IMR-90 (cell line): ENCODE results near the gene SORL1. TPM values are rescaled to one million over a fixed set of nuclear protein-coding genes. Genes with fewer than 3 reads are reported as not detected.

ENCODE experiments used
- ATAC-seq: fragments of 200-7000 bp; cut with Tn5 transposase; 2 replicates; pipeline ENCODE4 v1.9.1; 2020; ENCODE audit warnings: low read depth, mild to moderate bottlenecking, moderate library complexity
- BruUV-seq: library from RNA; stranded (reverse); fragments of 400-500 nt; replicated peaks from 2 replicates; lab custom pipeline; 2021; lab: Mats Ljungman, UMichigan
- CTCF ChIA-PET: fragments of 300-600 bp; formaldehyde crosslinking; extraction: SDS; loops from one replicate; lab custom pipeline; 2021; ENCODE audit warnings: antibody characterized with exemption; lab: Yijun Ruan, JAX
- POLR2A ChIA-PET: fragments of 300-600 bp; sonication (Branson Sonifier 250); formaldehyde crosslinking; loops from one replicate; lab custom pipeline; 2022; ENCODE audit warnings: antibody characterized with exemption; ENCODE audit not compliant: unreplicated experiment; lab: Charles Lee
- DNase-seq: peaks from one replicate; pipeline ENCODE4 v3.0.0; 2013
- H2AFZ ChIP-seq: replicated peaks from 2 replicates; pipeline ENCODE3; 2013; ENCODE audit warnings: low read length, mild to moderate bottlenecking; ENCODE audit not compliant: poor library complexity
- H2AK5ac ChIP-seq: 2 replicates; pipeline ENCODE4 v1.6.1; 2013; ENCODE audit warnings: low read depth, low read length, inconsistent platforms
- H2AK9ac ChIP-seq: replicated peaks from 2 replicates; pipeline ENCODE3; 2013; ENCODE audit warnings: mild to moderate bottlenecking, low read depth, low read length, moderate library complexity; ENCODE audit not compliant: poor library complexity
- H2BK120ac ChIP-seq: 2 replicates; pipeline ENCODE4 v1.6.1; 2013; ENCODE audit warnings: low read depth, low read length, inconsistent platforms
- H2BK15ac ChIP-seq: 3 replicates; pipeline ENCODE4 v1.6.1; 2013; ENCODE audit warnings: low read depth, low read length, inconsistent platforms
- H2BK20ac ChIP-seq: 2 replicates; pipeline ENCODE4 v1.6.1; 2013; ENCODE audit warnings: low read depth, mild to moderate bottlenecking, inconsistent platforms, low read length, moderate library complexity
- H2BK5ac ChIP-seq: 2 replicates; pipeline ENCODE4 v1.6.1; 2013; ENCODE audit warnings: mild to moderate bottlenecking, low read depth, low read length, inconsistent platforms; ENCODE audit not compliant: poor library complexity, severe bottlenecking
- H3K14ac ChIP-seq: replicated peaks from 2 replicates; pipeline ENCODE4 v1.6.1; 2013; ENCODE audit warnings: low read depth, low read length, inconsistent platforms
- H3K18ac ChIP-seq: 2 replicates; pipeline ENCODE4 v1.6.1; 2013; ENCODE audit warnings: low read depth, low read length, control low read depth
- H3K23ac ChIP-seq: 2 replicates; pipeline ENCODE4 v1.6.1; 2013; ENCODE audit warnings: low read depth, low read length, inconsistent platforms
- H3K27ac ChIP-seq: 2 replicates; pipeline ENCODE4 v1.5.1; 2013; ENCODE audit warnings: mild to moderate bottlenecking, control low read depth, low read length; ENCODE audit not compliant: insufficient read depth
- H3K27me3 ChIP-seq: 2 replicates; pipeline ENCODE4 v1.6.1; 2013; ENCODE audit warnings: low read length; ENCODE audit not compliant: control insufficient read depth, insufficient read depth
- H3K36me3 ChIP-seq: 2 replicates; pipeline ENCODE4 v1.6.1; 2013; ENCODE audit warnings: low read length, mixed read lengths; ENCODE audit not compliant: control insufficient read depth, insufficient read depth
- H3K4ac ChIP-seq: 2 replicates; pipeline ENCODE4 v1.6.1; 2013; ENCODE audit warnings: low read depth, low read length, inconsistent platforms
- H3K4me1 ChIP-seq: 2 replicates; pipeline ENCODE4 v1.6.1; 2013; ENCODE audit warnings: low read length, mixed read lengths; ENCODE audit not compliant: control insufficient read depth, insufficient read depth
- H3K4me2 ChIP-seq: 2 replicates; pipeline ENCODE4 v1.6.1; 2013; ENCODE audit warnings: low read depth, mild to moderate bottlenecking, control low read depth, low read length, moderate library complexity
- H3K4me3 ChIP-seq: 2 replicates; pipeline ENCODE4 v1.5.1; 2013; ENCODE audit warnings: low read depth, mild to moderate bottlenecking, control low read depth, low read length, moderate library complexity; ENCODE audit not compliant: insufficient read depth
- H3K56ac ChIP-seq: 2 replicates; pipeline ENCODE4 v1.6.1; 2013; ENCODE audit warnings: low read length, inconsistent platforms; ENCODE audit not compliant: insufficient read depth; ENCODE audit errors: extremely low read depth
- H3K79me1 ChIP-seq, 2 experiments: 2 replicates each; pipeline ENCODE4 v1.6.1; 2013; ENCODE audit warnings: low read length in 2 of 2, inconsistent platforms in 1 of 2, low read depth in 1 of 2
- H3K9ac ChIP-seq: 2 replicates; pipeline ENCODE4 v1.6.1; 2013; ENCODE audit warnings: low read depth, low read length, control low read depth
- H3K9me1 ChIP-seq: 2 replicates; pipeline ENCODE4 v1.6.1; 2013; ENCODE audit warnings: low read length, inconsistent platforms; ENCODE audit not compliant: insufficient read depth
- H3K9me3 ChIP-seq: 2 replicates; pipeline ENCODE4 v1.6.1; 2013; ENCODE audit warnings: low read length; ENCODE audit not compliant: control insufficient read depth, insufficient read depth
- H4K20me1 ChIP-seq: 2 replicates; pipeline ENCODE4 v1.6.1; 2013; ENCODE audit warnings: low read length, inconsistent platforms; ENCODE audit not compliant: insufficient read depth
- H4K5ac ChIP-seq: 2 replicates; pipeline ENCODE4 v1.6.1; 2013; ENCODE audit warnings: mild to moderate bottlenecking, low read depth, low read length, control low read depth
- H4K8ac ChIP-seq, 2 experiments: 2 replicates each; pipeline ENCODE4 v1.6.1; 2013; ENCODE audit warnings: low read depth in 2 of 2, low read length in 2 of 2, control low read depth in 1 of 2, inconsistent platforms in 1 of 2
- H4K91ac ChIP-seq: 2 replicates; pipeline ENCODE4 v1.6.1; 2013; ENCODE audit warnings: low read depth, low read length, inconsistent platforms; ENCODE audit not compliant: insufficient read depth
- FOS ChIP-seq: fragments of 150-350 bp; IDR thresholded peaks from 2 replicates; pipeline ENCODE4 v1.6.1; 2016; ENCODE audit warnings: low read depth, low read length
- MAFK ChIP-seq: IDR thresholded peaks from 2 replicates; pipeline ENCODE4 v1.6.1; 2012; ENCODE audit warnings: low read depth, low read length, improper control_type of control experiment
- WGBS, 2 experiments: methylation state at CpG; one replicate each; pipeline versions ENCODE4 v1.1.5 to v1.1.7; 2013; ENCODE audit warnings: missing lambda C conversion rate in 2 of 2; ENCODE audit not compliant: insufficient read length in 1 of 2; ENCODE audit errors: extremely low coverage in 2 of 2; 5-methylcytosine and 5-hydroxymethylcytosine counted together
- dilution Hi-C: fragments of 300-500 bp; cut with HindIII; formaldehyde crosslinking; loops from one replicate; pipeline ENCODE4 v1.14.3; 2018; ENCODE audit warnings: low sequenced_read_pairs; ENCODE audit not compliant: unreplicated experiment
- in situ Hi-C: fragments of 300-500 bp; cut with MboI; formaldehyde crosslinking; loops from 3 replicates; pipeline ENCODE4 v1.14.3; 2019; ENCODE audit warnings: low sequenced_read_pairs, inconsistent platforms, mixed read lengths
- intact Hi-C: fragments of 100-400 bp; cut with micrococcal nuclease; formaldehyde crosslinking; loops from 2 replicates; pipeline ENCODE4 v1.10.0; 2022
- polyA plus RNA-seq, 3 experiments: library from polyadenylated mRNA; depleted of rRNA; stranded (reverse); fragments of >200 nt; gene quantifications; 2 replicates each; pipeline ENCODE4 v1.2.3, GENCODE V29; 2012; ENCODE audit warnings: low replicate concordance in 1 of 3
- total RNA-seq: library from RNA; depleted of rRNA; stranded (reverse); fragments of >200 nt; gene quantifications from 2 replicates; pipeline ENCODE4 v1.2.3, GENCODE V29; 2012

The SORL1 gene
- total and polyA plus RNA-seq, 2 of the 4 experiments (the other 2 are of a cell fraction), result 1.0 to 2.0 TPM

DNA sequence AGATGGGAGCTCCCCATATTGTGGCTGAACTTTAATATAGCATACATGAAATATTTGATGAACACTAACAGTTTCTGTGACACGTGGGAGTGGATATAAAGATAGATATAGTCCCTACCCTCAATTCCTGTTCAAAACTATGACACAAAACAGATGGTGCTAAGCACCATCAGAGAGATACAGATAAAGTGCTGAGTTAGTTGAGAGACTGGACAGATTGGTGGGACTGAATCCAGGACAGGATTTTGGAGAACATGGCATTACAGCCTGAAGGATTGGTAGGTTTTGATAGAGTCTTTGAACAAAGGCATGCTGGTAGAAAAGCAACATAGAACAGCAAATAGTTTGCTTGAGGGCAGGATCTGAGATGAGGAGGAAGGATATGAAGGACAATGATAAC lies 215.7 kb downstream of the SORL1 start:
- no peak overlapping the region for H3K14ac ChIP-seq
- DNase-seq, result no peak
- WGBS, 2 experiments, result no CpG with 5 or more reads among the region's 1 CpG
- 0 out of 2 replicates have a peak, but pooled peaks cover 3% of the 10 kb centered on the region for H3K9me1 ChIP-seq
- no peak overlapping the region for H2BK20ac ChIP-seq
- peaks cover 2% of the 10 kb centered on the region; the same call in 1 of the 2 replicates for H3K4me1 ChIP-seq
- H2AFZ ChIP-seq, result no peak overlapping the region
- H3K23ac ChIP-seq, result no peak overlapping the region
- no peak overlapping the region for H2BK120ac ChIP-seq
- no peaks in the 10 kb centered on the region for H4K20me1 ChIP-seq
- BruUV-seq, result no TSS peak
- intact Hi-C loops (loop anchor here (10.0 kb wide), 1 partner anchor 87 kb away; no protein-coding TSS in a partner anchor), in situ Hi-C loops (loop anchor here (10.0 kb wide), 1 partner anchor 367 kb away; no protein-coding TSS in a partner anchor), dilution Hi-C loops (no loop called here)
- H3K27ac ChIP-seq, result no peak overlapping the region
- no peak overlapping the region for H3K4me2 ChIP-seq
- no peak for ATAC-seq
- TF ChIP-seq MAFK (no peak), FOS (no peak)
- no peaks in the 10 kb centered on the region for H3K9me3 ChIP-seq
- ChIA-PET CTCF (interaction anchor here (0.7 kb wide), 1 partner anchor 528 kb away, joined by 3 read pairs; no protein-coding TSS in a partner anchor), POLR2A (no interaction called here)
- H2BK15ac ChIP-seq, result no peak overlapping the region
- no peak overlapping the region for H2AK5ac ChIP-seq
- no peak overlapping the region for H3K18ac ChIP-seq
- no peak overlapping the region for H4K5ac ChIP-seq
- H4K91ac ChIP-seq, result no peak overlapping the region
- H3K4ac ChIP-seq, result no peak overlapping the region
- no peaks in the 10 kb centered on the region; a peak in 1 of 4 replicates for H3K79me1 ChIP-seq
- H3K27me3 ChIP-seq, result no peaks in the 10 kb centered on the region
- no peak overlapping the region for H2BK5ac ChIP-seq
- no peaks in the 10 kb centered on the region for H3K36me3 ChIP-seq
- H2AK9ac ChIP-seq, result no peak overlapping the region
- no peak overlapping the region for H4K8ac ChIP-seq
- H3K56ac ChIP-seq, result no peak overlapping the region
- no peak overlapping the region for H3K9ac ChIP-seq
- H3K4me3 ChIP-seq, result no peak overlapping the region
